K562 (cell line): Measurements from ENCODE around the gene OTUD1. TPM values are rescaled to one million over a fixed set of nuclear protein-coding genes. Genes with fewer than 3 reads are reported as not detected.

Source experiments
- CHD7 ChIP-seq: fragments of 200-600 bp; sonication (generic); IDR thresholded peaks from one replicate; pipeline ENCODE4 v1.6.1; 2012; ENCODE audit warnings: mild to moderate bottlenecking, low read depth, low read length, inconsistent platforms
- ELF4 ChIP-seq: fragments of 450-650 bp; formaldehyde crosslinking; IDR thresholded peaks from 2 replicates; pipeline ENCODE4 v1.4.0; 2022; ENCODE audit warnings: missing genetic modification characterization
- THRB ChIP-seq: fragments of 450-650 bp; formaldehyde crosslinking; conservative IDR thresholded peaks from 2 replicates; pipeline ENCODE4 v1.4.0; 2022; ENCODE audit warnings: mild to moderate bottlenecking, missing genetic modification characterization
- ZC3H11A ChIP-seq: IDR thresholded peaks from 2 replicates; pipeline ENCODE4 v1.6.1; 2012; ENCODE audit warnings: low read depth, low read length, improper control_type of control experiment
- ZFX ChIP-seq: sonication (generic); formaldehyde crosslinking; IDR thresholded peaks from 2 replicates; pipeline ENCODE4 v1.8.0; 2022; ENCODE audit warnings: mild to moderate bottlenecking, missing genetic modification reagents, moderate library complexity
- ZNF518B ChIP-seq: fragments of 250-450 bp; sonication (Bioruptor Pico); IDR thresholded peaks from 2 replicates; pipeline ENCODE4 v1.5.0; 2021; ENCODE audit warnings: mild to moderate bottlenecking, moderate library complexity
- ZNF75A ChIP-seq: fragments of 450-650 bp; formaldehyde crosslinking; IDR thresholded peaks from 2 replicates; pipeline ENCODE4 v1.4.0; 2020; ENCODE audit warnings: mild to moderate bottlenecking
- polyA plus RNA-seq, 8 experiments: library from polyadenylated mRNA; depleted of rRNA in 4 of 8; stranded (reverse) in 5 of 8; unstranded in 3 of 8; fragments of >200 nt; fragmentation: Nextera tagmentation in 2 of 8; fragmentation: Illumina TruSeq in 1 of 8; extraction: Ambion mirVana in 2 of 8; extraction: Trizol in 1 of 8; gene quantifications; 2 replicates each; pipeline versions ENCODE4 v1.2.1 to v1.2.3, GENCODE V29; 2011 to 2014; ENCODE audit warnings: inconsistent platforms in 1 of 8, missing spikeins in 1 of 8
- total RNA-seq, 7 experiments: library from RNA; depleted of rRNA in 6 of 7; stranded (reverse); fragments of >200 nt in 6 of 7; fragmentation: Illumina TruSeq in 2 of 7; extraction: Trizol in 2 of 7; gene quantifications; 2 replicates each; pipeline versions ENCODE4 v1.2.1 to v1.2.3, GENCODE V29; 2011 to 2021; ENCODE audit warnings: low replicate concordance in 1 of 7

Gene OTUD1
- total and polyA plus RNA-seq, 9 of the 15 experiments (the other 6 are each of a cell fraction or from before 2014, with no cell fraction given), result 0.29 to 2.0 (median 0.49) TPM

GRCh38 chr10:23395017-23395416 lies 43.9 kb upstream of the OTUD1 start (continued):
- TF ChIP-seq CHD7 (no peak), ZNF518B (CRISPR knock-in tag) (no peak), THRB (CRISPR knock-in tag) (no peak), ZFX (CRISPR knock-in tag) (no peak), ZNF75A (CRISPR knock-in tag) (no peak), ZC3H11A (no peak), ELF4 (no peak)
